ES-I3 (cell line): ENCODE results near the gene TNFSF8.

ENCODE experiments used
- H3K36me3 ChIP-seq: 2 replicates; pipeline ENCODE4 v1.6.1; 2013; ENCODE audit warnings: mild to moderate bottlenecking, low read length, control low read depth, moderate library complexity; ENCODE audit not compliant: insufficient read depth
- H3K4me1 ChIP-seq: 2 replicates; pipeline ENCODE4 v1.6.1; 2013; ENCODE audit warnings: mild to moderate bottlenecking, control low read depth, low read length; ENCODE audit not compliant: insufficient read depth
- H3K9ac ChIP-seq: 2 replicates; pipeline ENCODE4 v1.6.1; 2013; ENCODE audit warnings: low read depth, mild to moderate bottlenecking, low read length, moderate library complexity
- H3K9me3 ChIP-seq: 2 replicates; pipeline ENCODE4 v1.6.1; 2013; ENCODE audit warnings: mild to moderate bottlenecking, low read length, moderate library complexity; ENCODE audit not compliant: control insufficient read depth, insufficient read depth

Gene TNFSF8

DNA sequence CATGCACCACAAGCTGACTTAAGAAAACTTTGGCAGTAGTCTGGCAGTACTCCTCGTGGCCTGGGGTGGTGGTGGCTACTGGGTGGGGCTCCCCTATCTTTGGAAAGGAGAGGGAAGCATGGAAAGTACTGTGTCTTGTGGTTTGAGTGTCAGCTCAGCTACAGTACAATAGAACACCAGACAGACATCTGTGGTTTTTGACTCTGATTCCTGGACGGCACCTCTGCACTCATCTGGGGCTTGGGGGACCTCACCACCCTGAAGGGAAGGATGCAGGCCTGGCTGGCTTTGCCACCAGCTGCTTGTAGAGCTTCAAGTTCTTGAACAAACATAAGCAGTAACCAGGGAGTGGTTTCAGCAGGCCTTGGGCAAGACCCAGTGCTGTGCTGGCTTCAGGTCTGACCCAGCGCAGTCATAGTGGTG lies 40.6 kb downstream of the TNFSF8 start:
- no peaks in the 10 kb centered on the region for H3K36me3 ChIP-seq

DNA sequence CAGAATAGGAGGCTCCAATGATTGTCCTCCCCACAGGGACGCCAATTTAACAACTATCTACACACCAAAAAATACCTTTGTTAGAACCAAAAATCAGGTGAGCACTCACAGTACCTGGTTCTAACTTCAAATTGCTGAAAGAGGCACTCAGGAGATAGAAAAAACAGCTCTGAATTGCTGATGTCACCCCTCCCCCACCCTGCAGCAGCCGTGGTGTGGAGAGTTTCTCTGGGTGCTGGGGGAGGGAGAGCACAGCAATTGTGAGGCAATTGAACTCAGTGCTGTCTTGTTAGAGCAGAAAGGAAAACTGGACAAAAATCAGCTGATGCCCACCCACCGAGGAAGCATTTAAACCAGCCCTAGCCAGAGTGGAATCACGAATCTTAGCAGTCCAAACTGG lies 41.8 kb downstream of the TNFSF8 start:
- Histone ChIP-seq H3K9me3 (peaks cover 4% of the 10 kb centered on the region; the same call in 1 of the 2 replicates), H3K4me1 (peaks cover 12% of the 10 kb centered on the region), H3K36me3 (no peaks in the 10 kb centered on the region), H3K9ac (no peak overlapping the region)

More for the DNA sequence above, 40.6 kb downstream of the TNFSF8 start:
- peaks cover 3% of the 10 kb centered on the region; the same call in 1 of the 2 replicates for H3K9me3 ChIP-seq
- H3K4me1 ChIP-seq, result peaks cover 21% of the 10 kb centered on the region
- no peak overlapping the region for H3K9ac ChIP-seq

DNA sequence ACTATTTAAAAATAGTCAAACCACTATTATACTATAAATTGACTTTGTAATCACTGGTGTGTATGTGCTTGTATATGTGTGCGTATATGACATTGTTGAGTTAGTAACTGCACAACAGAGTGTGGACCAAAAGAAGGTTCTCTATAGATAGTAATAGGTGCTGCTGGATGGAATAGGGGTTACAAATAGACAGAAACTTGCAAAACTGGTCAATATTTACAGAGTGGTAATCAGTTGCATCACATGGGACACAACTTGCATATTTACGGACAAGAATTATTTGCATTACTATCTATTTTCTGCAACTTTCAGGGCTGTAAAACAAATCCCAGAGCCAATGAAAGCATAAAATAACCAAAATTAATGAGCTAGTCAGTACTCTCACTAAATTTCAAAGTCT lies 42.4 kb downstream of the TNFSF8 start:
- Histone ChIP-seq H3K9me3 (peaks cover 4% of the 10 kb centered on the region; the same call in 1 of the 2 replicates), H3K36me3 (no peaks in the 10 kb centered on the region), H3K4me1 (peaks cover 12% of the 10 kb centered on the region), H3K9ac (no peak overlapping the region)

DNA sequence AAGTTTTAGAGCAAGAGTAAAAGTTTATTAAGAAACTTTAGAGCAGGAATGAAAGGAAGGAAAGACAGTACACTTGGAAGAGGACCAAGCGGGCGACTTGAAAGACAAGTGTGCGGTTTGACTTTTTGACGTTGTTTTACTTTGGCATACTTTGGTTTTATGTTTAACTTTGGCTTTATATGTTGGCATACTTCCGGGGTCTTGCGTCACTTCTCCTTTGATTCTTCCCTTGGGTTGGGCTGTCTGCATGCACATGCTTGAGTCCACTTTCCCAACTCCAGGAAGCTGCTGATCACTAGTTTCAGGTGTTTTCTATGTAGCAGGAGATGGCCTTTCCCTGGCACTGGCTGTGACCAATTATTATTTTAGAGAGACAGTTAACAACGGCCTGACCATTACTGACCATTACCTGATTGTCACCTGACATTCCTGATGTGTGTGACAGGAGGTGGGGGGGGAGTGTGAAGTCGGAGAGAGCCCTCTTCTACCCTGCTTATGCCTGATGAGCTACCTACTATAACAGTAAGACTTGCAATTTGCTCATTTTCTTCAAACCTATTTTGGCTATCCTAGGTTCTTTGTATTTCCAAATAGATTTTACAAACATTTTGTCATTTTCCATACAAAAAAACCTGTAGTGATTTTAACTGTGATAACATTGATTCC lies 45.5 kb downstream of the TNFSF8 start:
- H3K4me1 ChIP-seq, result peaks cover 12% of the 10 kb centered on the region
- no peak overlapping the region for H3K9ac ChIP-seq
- H3K9me3 ChIP-seq, result peaks cover 4% of the 10 kb centered on the region; the same call in 1 of the 2 replicates
- no peaks in the 10 kb centered on the region for H3K36me3 ChIP-seq

DNA sequence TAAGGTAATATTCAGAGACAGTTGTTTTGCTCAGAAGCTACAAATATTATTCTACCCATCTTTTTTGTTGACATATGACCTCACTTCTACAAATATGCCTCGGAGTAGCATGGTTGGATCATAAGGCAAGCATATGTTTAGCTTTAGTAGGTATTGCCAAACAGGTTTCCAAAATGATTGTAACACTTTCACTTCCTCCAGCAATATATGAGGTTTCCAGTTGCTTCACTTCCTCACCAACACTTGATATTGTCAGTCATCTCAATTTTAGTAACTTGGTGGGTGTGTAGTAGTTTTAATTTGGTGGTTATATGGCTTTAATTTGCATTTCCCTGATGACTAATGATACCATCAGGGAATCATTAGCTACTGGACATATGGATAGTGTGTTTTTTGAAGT lies 46.7 kb downstream of the TNFSF8 start:
- peaks cover 8% of the 10 kb centered on the region for H3K4me1 ChIP-seq
- peaks cover 4% of the 10 kb centered on the region; the same call in 1 of the 2 replicates for H3K9me3 ChIP-seq
- H3K9ac ChIP-seq, result no peak overlapping the region
- no peaks in the 10 kb centered on the region for H3K36me3 ChIP-seq

DNA sequence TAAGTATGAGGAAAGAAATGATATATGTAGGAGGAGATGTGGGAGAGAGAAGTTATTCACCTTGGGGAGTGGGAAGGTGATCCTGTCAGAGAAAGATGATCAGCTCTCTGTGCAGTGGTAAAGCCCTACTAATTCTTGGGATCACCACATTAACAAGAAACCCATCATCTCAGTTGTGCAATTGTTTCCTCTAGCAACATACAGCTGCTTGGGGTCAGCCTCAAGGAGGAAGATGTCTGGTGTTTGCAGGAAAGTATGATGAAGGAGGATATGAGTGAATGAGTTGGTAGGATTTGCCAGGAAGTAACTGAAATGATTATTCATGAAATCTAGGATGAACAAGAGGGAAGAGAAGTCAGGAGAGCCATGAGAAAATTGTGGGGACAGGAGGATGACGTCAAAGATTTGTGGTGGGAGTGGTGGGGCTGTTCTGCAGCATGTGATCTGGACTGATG lies 50.1 kb downstream of the TNFSF8 start:
- H3K9me3 ChIP-seq, result peaks cover 4% of the 10 kb centered on the region
- no peaks in the 10 kb centered on the region for H3K4me1 ChIP-seq
- no peaks in the 10 kb centered on the region for H3K36me3 ChIP-seq
- no peak overlapping the region for H3K9ac ChIP-seq

DNA sequence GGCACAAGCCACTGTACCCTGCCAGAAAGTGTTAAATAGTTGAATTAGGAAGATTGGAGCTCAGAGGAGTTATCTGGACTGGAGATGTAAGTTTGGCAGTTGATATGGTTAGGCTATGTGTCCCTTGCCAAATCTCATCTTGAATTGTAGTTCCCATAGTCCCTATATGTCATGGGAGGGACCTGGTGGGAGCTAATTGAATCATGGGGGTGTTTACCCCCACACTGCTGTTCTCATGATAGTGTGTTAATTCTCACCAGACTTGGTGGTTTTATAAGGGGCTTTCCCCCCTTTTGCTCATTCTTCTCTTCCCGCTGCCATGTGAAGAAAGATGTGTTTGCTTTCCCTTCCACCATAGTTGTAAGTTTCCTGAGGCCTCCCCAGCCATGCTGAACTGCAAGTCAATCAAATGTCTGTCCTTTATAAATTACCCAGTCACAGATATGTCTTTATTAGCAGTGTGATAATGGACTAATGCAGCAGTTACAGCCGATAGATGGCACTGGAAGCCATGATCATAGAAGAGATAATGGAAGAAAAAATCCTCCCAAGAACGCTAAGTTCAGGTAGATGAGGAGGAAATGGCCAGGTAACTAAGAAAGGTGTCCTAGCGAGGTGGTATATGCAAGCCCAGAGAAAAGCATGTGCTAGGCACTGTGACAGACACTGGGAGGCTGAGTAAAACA lies 51.4 kb downstream of the TNFSF8 start:
- Histone ChIP-seq H3K9me3 (peaks cover 4% of the 10 kb centered on the region), H3K9ac (no peak overlapping the region), H3K4me1 (no peaks in the 10 kb centered on the region), H3K36me3 (no peaks in the 10 kb centered on the region)

DNA sequence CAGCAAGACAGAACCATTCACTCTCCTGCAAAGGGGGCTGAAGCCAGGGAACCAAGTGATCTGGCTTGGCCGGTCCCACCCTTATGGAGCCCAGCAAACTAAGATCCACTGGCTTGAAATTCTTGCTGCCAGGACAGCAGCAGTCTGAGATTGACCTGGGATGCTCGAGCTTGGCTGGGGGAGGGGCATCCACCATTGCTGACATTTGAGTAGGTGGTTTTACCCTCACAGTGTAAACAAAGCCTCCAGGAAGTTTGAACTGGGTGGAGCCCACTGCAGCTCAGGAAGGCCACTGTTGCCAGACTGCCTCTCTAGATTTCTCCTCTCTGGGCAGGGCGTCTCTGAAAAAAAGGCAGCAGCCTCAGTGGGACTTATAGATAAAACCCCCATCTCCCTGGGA lies 60.5 kb downstream of the TNFSF8 start:
- Histone ChIP-seq H3K4me1 (no peaks in the 10 kb centered on the region; the same call in 1 of the 2 replicates), H3K9me3 (no peaks in the 10 kb centered on the region), H3K9ac (no peak overlapping the region), H3K36me3 (no peaks in the 10 kb centered on the region)

DNA sequence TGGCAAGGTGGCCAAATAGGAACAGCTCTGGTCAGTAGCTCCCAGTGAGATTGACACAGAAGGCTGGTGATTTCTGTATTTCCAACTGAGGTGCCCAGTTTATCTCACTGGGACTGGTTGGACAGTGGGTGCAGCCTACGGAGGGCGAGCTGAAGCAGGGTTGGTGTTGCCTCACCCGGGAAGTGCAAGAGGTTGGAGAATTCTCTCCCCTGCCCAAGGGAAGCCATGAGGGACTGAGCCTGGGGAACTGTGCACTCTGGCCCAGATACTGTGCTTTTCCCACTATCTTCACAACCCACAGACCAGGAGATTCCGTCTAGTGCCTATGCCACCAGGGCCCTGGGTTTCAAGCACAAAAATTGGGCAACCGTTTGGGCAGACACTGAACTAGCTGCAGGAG lies 61.0 kb downstream of the TNFSF8 start:
- Histone ChIP-seq H3K36me3 (no peaks in the 10 kb centered on the region), H3K9me3 (no peaks in the 10 kb centered on the region), H3K4me1 (no peaks in the 10 kb centered on the region; the same call in 1 of the 2 replicates), H3K9ac (no peak overlapping the region)

DNA sequence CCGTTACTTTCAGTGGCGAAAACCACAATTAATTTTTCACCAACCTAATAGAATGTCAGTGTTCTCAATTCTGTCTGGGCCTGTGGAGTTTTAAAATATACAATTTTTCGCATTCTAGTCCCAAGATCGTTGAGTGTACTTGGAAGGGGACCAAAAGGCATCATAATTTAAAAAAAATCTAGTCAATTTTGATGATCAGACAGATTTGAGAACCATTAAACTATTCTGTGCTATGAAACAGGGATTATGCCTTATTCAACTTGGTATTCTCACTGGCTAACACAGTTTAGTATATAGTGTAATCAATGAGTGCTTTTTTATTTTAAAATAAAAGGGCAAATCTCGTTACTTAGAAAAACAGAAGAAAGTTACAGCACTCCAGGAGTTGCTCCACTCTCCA lies 63.1 kb downstream of the TNFSF8 start:
- Histone ChIP-seq H3K9ac (no peak overlapping the region), H3K36me3 (no peaks in the 10 kb centered on the region), H3K9me3 (no peaks in the 10 kb centered on the region), H3K4me1 (no peaks in the 10 kb centered on the region; the same call in 1 of the 2 replicates)

DNA sequence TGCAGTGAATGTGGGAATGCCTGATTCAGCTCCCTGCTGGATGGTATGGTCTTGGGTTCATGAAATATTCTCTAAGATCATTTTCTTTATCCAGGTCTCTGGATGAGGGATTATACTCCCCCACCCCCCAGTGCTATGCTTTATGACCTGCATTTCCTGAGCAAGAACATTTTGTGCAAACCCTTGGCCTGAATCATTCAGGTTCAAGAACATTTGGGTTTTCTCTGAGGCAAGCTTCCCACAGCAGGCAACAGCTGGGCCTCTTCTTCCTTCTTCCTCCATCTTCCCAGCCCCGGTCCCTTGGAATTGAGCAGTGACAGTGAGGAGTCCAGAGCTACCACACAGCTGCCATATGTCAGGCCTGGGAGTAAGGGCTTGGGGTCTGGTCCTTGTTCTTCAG lies 65.9 kb downstream of the TNFSF8 start:
- Histone ChIP-seq H3K9me3 (no peaks in the 10 kb centered on the region), H3K9ac (no peak overlapping the region), H3K4me1 (no peaks in the 10 kb centered on the region; the same call in 1 of the 2 replicates), H3K36me3 (no peaks in the 10 kb centered on the region)

DNA sequence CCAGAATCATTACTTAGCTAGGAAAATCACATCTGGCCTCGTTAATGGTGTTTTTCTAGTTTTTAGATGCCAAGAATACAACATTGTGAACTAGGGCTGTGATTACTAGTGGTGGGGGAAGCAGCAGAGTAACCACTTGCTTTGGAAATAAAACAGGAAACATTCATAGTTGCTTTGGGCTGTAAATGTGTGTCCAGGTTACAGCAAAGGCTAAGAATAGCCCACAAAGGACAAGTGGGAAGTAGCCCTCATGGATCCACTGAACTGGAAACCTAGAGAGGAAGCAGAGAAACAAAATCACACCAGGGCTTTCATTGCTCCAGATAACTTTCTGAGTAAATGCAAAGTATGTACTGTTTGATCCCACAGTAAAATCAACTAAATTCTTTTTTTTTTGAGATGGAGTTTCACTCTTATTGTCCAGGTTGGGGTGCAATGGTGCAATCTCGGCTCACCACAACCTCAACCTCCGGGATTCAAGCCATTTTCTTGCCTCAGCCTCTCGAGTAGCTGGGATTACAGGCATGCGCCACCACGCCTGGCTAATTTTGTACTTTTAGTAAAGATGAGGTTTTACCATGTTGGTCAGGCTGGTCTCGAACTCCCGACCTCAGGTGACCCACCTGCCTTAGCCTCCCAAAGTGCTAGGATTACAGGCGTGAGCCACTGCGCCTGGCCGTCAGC lies 68.3 kb downstream of the TNFSF8 start:
- H3K4me1 ChIP-seq, result no peaks in the 10 kb centered on the region
- H3K9me3 ChIP-seq, result no peaks in the 10 kb centered on the region
- H3K36me3 ChIP-seq, result no peaks in the 10 kb centered on the region
- no peak overlapping the region for H3K9ac ChIP-seq

DNA sequence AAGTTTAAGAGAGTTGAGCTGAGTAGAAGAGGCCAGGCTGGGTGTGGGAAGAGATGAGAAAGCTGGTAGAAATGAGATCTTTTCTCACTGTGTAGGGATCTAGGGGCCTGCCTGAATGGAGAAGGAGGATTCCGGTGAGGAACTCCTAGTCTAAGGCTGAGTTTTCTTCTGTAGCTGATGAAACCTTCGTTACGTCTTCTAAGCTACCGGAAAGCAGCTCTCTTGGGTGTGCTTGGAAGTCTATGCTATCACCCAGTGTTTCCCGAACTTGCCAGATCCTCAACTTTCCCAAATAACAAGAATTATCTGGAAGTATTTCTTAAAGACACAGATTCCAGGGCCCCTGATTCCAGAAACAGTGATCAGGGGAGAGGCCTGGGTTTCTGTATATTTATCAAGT lies 69.1 kb downstream of the TNFSF8 start:
- H3K9ac ChIP-seq, result no peak overlapping the region
- no peaks in the 10 kb centered on the region for H3K36me3 ChIP-seq
- no peaks in the 10 kb centered on the region for H3K4me1 ChIP-seq
- no peaks in the 10 kb centered on the region for H3K9me3 ChIP-seq

DNA sequence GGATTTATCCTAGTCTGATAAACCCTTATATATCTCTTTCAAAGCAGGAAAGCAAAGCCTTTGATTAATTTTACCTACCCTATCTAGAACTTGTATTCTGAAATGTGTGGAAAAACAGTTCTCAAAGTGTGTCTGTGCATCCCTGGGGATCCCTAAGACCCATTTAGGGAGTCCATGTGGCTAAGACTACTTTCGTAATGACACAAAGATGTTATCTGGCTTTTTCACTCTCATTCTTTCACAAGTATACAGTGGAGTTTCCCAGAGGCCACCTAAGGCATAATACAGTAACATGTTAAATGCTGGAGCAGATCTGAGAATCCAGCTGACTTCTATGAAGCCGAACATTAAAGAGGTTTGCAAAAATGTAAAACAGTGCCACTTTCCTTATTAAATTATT lies 70.2 kb downstream of the TNFSF8 start:
- Histone ChIP-seq H3K4me1 (no peaks in the 10 kb centered on the region), H3K9ac (no peak overlapping the region), H3K9me3 (no peaks in the 10 kb centered on the region), H3K36me3 (no peaks in the 10 kb centered on the region)

DNA sequence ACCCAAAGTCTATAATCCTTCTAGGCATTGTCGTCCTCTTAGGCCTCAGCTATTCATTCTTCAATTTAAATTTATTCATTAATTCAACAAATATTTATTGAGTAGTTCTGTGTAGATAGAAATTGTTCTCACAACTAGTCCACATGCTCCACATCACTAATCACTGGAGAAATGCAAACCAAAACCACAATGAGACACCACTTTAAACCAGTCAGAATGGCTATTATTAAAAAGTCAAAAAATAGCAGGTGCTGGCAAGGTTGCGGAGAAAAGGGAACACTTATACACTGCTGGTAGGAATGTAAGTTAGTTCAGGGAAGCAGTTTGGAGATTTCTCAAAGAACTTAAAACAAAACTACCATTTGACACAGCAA lies 73.5 kb downstream of the TNFSF8 start:
- Histone ChIP-seq H3K36me3 (no peaks in the 10 kb centered on the region), H3K9me3 (no peaks in the 10 kb centered on the region), H3K4me1 (no peaks in the 10 kb centered on the region), H3K9ac (no peak overlapping the region)
